ENCODE results near the gene GP2.
A peak's percentile ranks its signal among the peaks of the same experiment; 100 is the strongest.

Gene GP2

GRCh38 chr16:20271893-20272292, 55.4 kb downstream of the GP2 start:
- TF ChIP-seq, protein P1, sequence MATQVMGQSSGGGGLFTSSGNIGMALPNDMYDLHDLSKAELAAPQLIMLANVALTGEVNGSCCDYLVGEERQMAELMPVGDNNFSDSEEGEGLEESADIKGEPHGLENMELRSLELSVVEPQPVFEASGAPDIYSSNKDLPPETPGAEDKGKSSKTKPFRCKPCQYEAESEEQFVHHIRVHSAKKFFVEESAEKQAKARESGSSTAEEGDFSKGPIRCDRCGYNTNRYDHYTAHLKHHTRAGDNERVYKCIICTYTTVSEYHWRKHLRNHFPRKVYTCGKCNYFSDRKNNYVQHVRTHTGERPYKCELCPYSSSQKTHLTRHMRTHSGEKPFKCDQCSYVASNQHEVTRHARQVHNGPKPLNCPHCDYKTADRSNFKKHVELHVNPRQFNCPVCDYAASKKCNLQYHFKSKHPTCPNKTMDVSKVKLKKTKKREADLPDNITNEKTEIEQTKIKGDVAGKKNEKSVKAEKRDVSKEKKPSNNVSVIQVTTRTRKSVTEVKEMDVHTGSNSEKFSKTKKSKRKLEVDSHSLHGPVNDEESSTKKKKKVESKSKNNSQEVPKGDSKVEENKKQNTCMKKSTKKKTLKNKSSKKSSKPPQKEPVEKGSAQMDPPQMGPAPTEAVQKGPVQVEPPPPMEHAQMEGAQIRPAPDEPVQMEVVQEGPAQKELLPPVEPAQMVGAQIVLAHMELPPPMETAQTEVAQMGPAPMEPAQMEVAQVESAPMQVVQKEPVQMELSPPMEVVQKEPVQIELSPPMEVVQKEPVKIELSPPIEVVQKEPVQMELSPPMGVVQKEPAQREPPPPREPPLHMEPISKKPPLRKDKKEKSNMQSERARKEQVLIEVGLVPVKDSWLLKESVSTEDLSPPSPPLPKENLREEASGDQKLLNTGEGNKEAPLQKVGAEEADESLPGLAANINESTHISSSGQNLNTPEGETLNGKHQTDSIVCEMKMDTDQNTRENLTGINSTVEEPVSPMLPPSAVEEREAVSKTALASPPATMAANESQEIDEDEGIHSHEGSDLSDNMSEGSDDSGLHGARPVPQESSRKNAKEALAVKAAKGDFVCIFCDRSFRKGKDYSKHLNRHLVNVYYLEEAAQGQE (IDR thresholded peaks at IDR 0.05; ENCODE audit: low read depth), result peak; percentile 84
- no peak for TF ChIP-seq TEAD4 (IDR thresholded peaks at IDR 0.05)

- no peak for TF ChIP-seq NFIC (IDR thresholded peaks at IDR 0.05)
- TF ChIP-seq, protein P1 (IDR thresholded peaks at IDR 0.05; ENCODE audit: low read depth), result no peak
- no peak for TF ChIP-seq TEAD4 (IDR thresholded peaks at IDR 0.05)
- no peak for TF ChIP-seq CEBPB (IDR thresholded peaks at IDR 0.05)
These were observed 58.9 kb downstream of the GP2 start for GRCh38 chr16:20268409-20268808.

GRCh38 chr16:20265019-20265418, 62.3 kb downstream of the GP2 start:
- TF ChIP-seq MAX (IDR thresholded peaks at IDR 0.05) (no peak), RAD21 (IDR thresholded peaks at IDR 0.05; ENCODE audit: low read depth) (no peak), TEAD4 (IDR thresholded peaks at IDR 0.05) (no peak), ZBTB7A (IDR thresholded peaks at IDR 0.05; ENCODE audit: low read depth) (no peak), YY1 (IDR thresholded peaks at IDR 0.05; ENCODE audit: low read depth) (no peak), EGR1 (IDR thresholded peaks at IDR 0.05) (no peak), TAF1 (IDR thresholded peaks at IDR 0.05; ENCODE audit: low read depth) (no peak), TCF12 (IDR thresholded peaks at IDR 0.05; ENCODE audit: low read depth) (no peak), NFIC (IDR thresholded peaks at IDR 0.05) (no peak), FOXM1 (IDR thresholded peaks at IDR 0.05; ENCODE audit: borderline replicate concordance, low read depth) (no peak), CREB1 (IDR thresholded peaks at IDR 0.05; ENCODE audit: low read depth) (no peak), CEBPB (IDR thresholded peaks at IDR 0.05) (no peak), EP300 (IDR thresholded peaks at IDR 0.05; ENCODE audit: borderline replicate concordance) (no peak)
- TF ChIP-seq, protein P2, sequence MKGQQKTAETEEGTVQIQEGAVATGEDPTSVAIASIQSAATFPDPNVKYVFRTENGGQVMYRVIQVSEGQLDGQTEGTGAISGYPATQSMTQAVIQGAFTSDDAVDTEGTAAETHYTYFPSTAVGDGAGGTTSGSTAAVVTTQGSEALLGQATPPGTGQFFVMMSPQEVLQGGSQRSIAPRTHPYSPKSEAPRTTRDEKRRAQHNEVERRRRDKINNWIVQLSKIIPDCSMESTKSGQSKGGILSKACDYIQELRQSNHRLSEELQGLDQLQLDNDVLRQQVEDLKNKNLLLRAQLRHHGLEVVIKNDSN (IDR thresholded peaks at IDR 0.05), result no peak
- TF ChIP-seq, protein P1 (IDR thresholded peaks at IDR 0.05; ENCODE audit: low read depth), result no peak

- TF ChIP-seq EGR1 (IDR thresholded peaks at IDR 0.05) (no peak), NFIC (IDR thresholded peaks at IDR 0.05) (no peak), TEAD4 (IDR thresholded peaks at IDR 0.05) (no peak), FOXM1 (IDR thresholded peaks at IDR 0.05; ENCODE audit: borderline replicate concordance, low read depth) (no peak), ZBTB7A (IDR thresholded peaks at IDR 0.05; ENCODE audit: low read depth) (no peak), CEBPB (IDR thresholded peaks at IDR 0.05) (no peak), YY1 (IDR thresholded peaks at IDR 0.05; ENCODE audit: low read depth) (no peak), MAX (IDR thresholded peaks at IDR 0.05) (no peak), TCF12 (IDR thresholded peaks at IDR 0.05; ENCODE audit: low read depth) (no peak), RAD21 (IDR thresholded peaks at IDR 0.05; ENCODE audit: low read depth) (no peak), TAF1 (IDR thresholded peaks at IDR 0.05; ENCODE audit: low read depth) (no peak), EP300 (IDR thresholded peaks at IDR 0.05; ENCODE audit: borderline replicate concordance) (no peak), CREB1 (IDR thresholded peaks at IDR 0.05; ENCODE audit: low read depth) (no peak)
- TF ChIP-seq, protein P1 (IDR thresholded peaks at IDR 0.05; ENCODE audit: low read depth), result no peak
- TF ChIP-seq, protein P2 (IDR thresholded peaks at IDR 0.05), result no peak
These were observed 64.0 kb downstream of the GP2 start for GRCh38 chr16:20263138-20263855.

Measured in Ishikawa (cell line).